Common myeloid progenitor, CD34-positive (primary cell): Measurements from ENCODE around the gene AUTS2.

ENCODE experiments used
- CTCF ChIA-PET: fragments of 350-600 bp; sonication (Branson Sonifier 250); formaldehyde crosslinking; loops from one replicate; lab custom pipeline; 2021; ENCODE audit warnings: antibody characterized with exemption; lab: Charles Lee
- POLR2A ChIA-PET: fragments of 350-600 bp; sonication (Branson Sonifier 250); formaldehyde crosslinking; loops from one replicate; lab custom pipeline; 2021; ENCODE audit warnings: antibody characterized with exemption; lab: Charles Lee
- DNase-seq, 3 donors: peaks; one replicate each; pipeline versions ENCODE4 v3.0.0 to v3.0.0-alpha.2; 2013
- H3K27ac ChIP-seq, 2 experiments: 1 replicate in 1 of 2; 2 replicates in 1 of 2; pipeline ENCODE4 v1.7.0; 2013; ENCODE audit warnings: inconsistent platforms in 2 of 2, low read length in 2 of 2, mild to moderate bottlenecking in 2 of 2, low read depth in 1 of 2, moderate library complexity in 1 of 2; ENCODE audit not compliant: severe bottlenecking in 2 of 2, insufficient read depth in 1 of 2, poor library complexity in 1 of 2
- H3K27me3 ChIP-seq, 5 experiments: replicated peaks in 2 of 5; 1 replicate in 3 of 5; 2 replicates in 2 of 5; pipeline versions ENCODE4 v1.6.1 to v1.7.0; 2013; ENCODE audit warnings: low read length in 4 of 5, mild to moderate bottlenecking in 2 of 5, moderate library complexity in 2 of 5, inconsistent platforms in 1 of 5; ENCODE audit not compliant: insufficient read depth in 5 of 5, control insufficient read depth in 4 of 5
- H3K36me3 ChIP-seq, 4 experiments: 1 replicate in 2 of 4; 2 replicates in 2 of 4; pipeline versions ENCODE4 v1.6.1 to v1.7.0; 2013; ENCODE audit warnings: low read length in 3 of 4, control low read depth in 1 of 4, mild to moderate bottlenecking in 1 of 4; ENCODE audit not compliant: control insufficient read depth in 4 of 4, insufficient read depth in 4 of 4
- H3K4me1 ChIP-seq, 4 experiments: 1 replicate in 3 of 4; 2 replicates in 1 of 4; pipeline versions ENCODE4 v1.6.1 to v1.7.1; 2013; ENCODE audit warnings: low read length in 3 of 4, mild to moderate bottlenecking in 3 of 4, control low read depth in 1 of 4, inconsistent platforms in 1 of 4, moderate library complexity in 1 of 4; ENCODE audit not compliant: control insufficient read depth in 4 of 4, insufficient read depth in 4 of 4; ENCODE audit errors: control extremely low read depth in 1 of 4
- H3K4me3 ChIP-seq, 7 experiments: 1 replicate in 4 of 7; 2 replicates in 3 of 7; pipeline versions ENCODE4 v1.5.1 to v1.7.0; 2013; ENCODE audit warnings: mild to moderate bottlenecking in 7 of 7, low read length in 6 of 7, moderate library complexity in 6 of 7, inconsistent platforms in 2 of 7, low read depth in 2 of 7, control low read depth in 1 of 7; ENCODE audit not compliant: insufficient read depth in 4 of 7, control insufficient read depth in 1 of 7; ENCODE audit errors: extremely low read depth in 1 of 7
- H3K9me3 ChIP-seq, 5 experiments: 1 replicate in 4 of 5; 2 replicates in 1 of 5; pipeline versions ENCODE4 v1.6.1 to v1.7.1; 2013; ENCODE audit warnings: low read length in 4 of 5, mild to moderate bottlenecking in 2 of 5, inconsistent platforms in 1 of 5, low read depth in 1 of 5, moderate library complexity in 1 of 5; ENCODE audit not compliant: control insufficient read depth in 4 of 5, insufficient read depth in 2 of 5; ENCODE audit errors: control extremely low read depth in 1 of 5
- WGBS: methylation state at CpG from one replicate; pipeline ENCODE4 v1.1.5; 2013; ENCODE audit not compliant: insufficient coverage; 5-methylcytosine and 5-hydroxymethylcytosine counted together

The AUTS2 gene

DNA sequence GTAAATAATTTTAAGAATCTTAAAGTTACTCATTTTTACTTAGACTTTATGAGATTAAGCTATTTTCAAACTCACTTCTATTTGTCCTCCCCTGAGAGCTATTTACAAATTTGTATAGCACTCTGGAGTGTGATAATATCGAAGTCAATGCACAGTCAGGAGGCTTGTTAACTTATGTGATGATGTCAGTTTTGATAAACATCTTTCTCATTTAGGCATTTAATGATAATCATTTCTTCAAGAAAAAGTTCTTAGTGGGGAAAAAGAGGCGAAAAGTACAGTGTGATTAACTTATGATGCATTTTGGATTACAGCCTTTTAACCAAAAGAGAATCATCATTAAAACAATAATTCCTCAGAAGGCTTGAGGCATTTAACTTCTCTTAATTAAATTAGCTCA is 468.6 kb downstream of the AUTS2 start:
- Histone ChIP-seq H3K27me3 (no peaks in the 10 kb centered on the region), H3K4me1 (peaks cover 0 to 3% (median under 1%) of the 10 kb centered on the region in 4 experiments), H3K36me3 (no peaks in the 10 kb centered on the region), H3K4me3 (no peak overlapping the region), H3K27ac (no peak overlapping the region), H3K9me3 (no peaks in the 10 kb centered on the region)
- DNase-seq, result no peak
- WGBS, result no CpG with 5 or more reads among the region's 2 CpGs
- POLR2A ChIA-PET, result no interaction called here
- CTCF ChIA-PET, result interaction anchor here (0.6 kb wide), 1 partner anchor 1096 kb away, joined by 3 read pairs; no protein-coding TSS in a partner anchor

DNA sequence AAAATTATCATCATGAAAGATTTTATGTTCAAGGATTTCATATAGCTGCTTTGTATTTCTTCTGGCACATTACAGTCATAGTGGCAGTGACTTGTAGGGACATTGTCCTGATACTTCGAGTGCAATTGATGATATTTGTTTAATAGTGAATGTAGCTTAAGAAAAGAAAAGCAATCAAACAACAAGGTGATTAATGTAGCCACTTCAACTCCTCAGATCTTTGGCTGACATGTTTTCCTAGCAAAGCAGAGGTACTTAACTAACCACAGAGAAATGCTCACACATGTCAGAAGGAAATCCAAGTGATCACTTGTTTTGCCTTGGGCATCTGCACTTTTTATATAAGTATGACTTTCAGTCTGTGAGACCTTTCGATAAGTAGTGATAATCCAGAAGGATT is 470.3 kb downstream of the AUTS2 start:
- no peaks in the 10 kb centered on the region for H3K36me3 ChIP-seq
- ChIA-PET POLR2A (no interaction called here), CTCF (interaction anchor here (1.5 kb wide), 1 partner anchor 10 kb away, joined by 3 read pairs; no protein-coding TSS in a partner anchor)
- H3K4me3 ChIP-seq, result no peak overlapping the region
- H3K9me3 ChIP-seq, result no peaks in the 10 kb centered on the region
- no peak for DNase-seq
- WGBS, result no CpG with 5 or more reads among the region's 2 CpGs
- no peak overlapping the region for H3K27ac ChIP-seq
- no peaks in the 10 kb centered on the region for H3K27me3 ChIP-seq
- H3K4me1 ChIP-seq, result no peaks in the 10 kb centered on the region

DNA sequence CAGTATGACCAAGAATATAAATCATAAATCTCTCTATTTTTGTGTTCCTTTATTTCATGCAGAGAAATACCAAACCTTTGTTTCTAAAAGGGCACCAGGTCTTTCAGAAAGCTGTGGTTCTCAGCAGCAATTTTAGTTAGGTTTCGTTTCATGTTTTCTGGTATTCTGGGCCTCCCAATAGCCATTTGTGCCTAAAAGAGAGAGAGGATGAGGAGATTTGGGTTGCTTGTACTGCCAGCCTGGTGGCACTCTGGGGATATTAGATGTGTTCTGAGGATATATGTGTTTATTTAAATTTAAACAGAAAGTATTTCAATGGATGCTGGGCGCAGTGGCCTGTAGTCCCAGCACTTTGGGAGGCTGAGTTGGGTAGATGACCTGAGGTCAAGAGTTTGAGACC is 471.7 kb downstream of the AUTS2 start:
- no peak overlapping the region for H3K27ac ChIP-seq
- WGBS, result 90% methylated on average over 2 of the region's 2 CpGs
- no peaks in the 10 kb centered on the region for H3K4me1 ChIP-seq
- no peak for DNase-seq
- H3K36me3 ChIP-seq, result no peaks in the 10 kb centered on the region
- H3K27me3 ChIP-seq, result no peaks in the 10 kb centered on the region
- no peak overlapping the region for H3K4me3 ChIP-seq
- CTCF ChIA-PET, result no interaction called here
- no peaks in the 10 kb centered on the region for H3K9me3 ChIP-seq
- POLR2A ChIA-PET, result no interaction called here

DNA sequence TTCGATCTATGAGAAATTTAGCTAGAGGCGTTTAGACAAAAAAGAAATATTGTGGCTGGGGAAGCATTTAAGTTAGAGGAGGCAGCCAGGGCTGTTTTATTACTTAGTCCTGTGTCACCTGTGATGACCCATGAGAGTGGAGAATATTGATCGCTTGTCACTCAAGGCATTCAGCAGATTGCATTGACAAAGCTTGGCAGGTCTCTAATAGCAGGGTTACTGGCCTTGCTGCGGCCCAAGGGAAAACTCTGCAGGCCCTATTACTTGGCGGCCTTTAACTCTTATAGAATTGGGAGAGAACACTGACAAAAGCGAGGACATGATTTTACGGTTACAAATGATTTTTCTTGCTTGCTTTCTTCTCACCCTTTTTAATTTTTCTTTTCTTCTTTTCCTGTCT is 473.5 kb downstream of the AUTS2 start:
- ChIA-PET POLR2A (interaction anchor here (0.6 to 0.7 kb wide), 2 partner anchors 9 to 631 kb away, joined by 3 to 4 read pairs; no protein-coding TSS in a partner anchor), CTCF (no interaction called here)
- no peaks in the 10 kb centered on the region for H3K36me3 ChIP-seq
- H3K4me1 ChIP-seq, result no peaks in the 10 kb centered on the region
- H3K27ac ChIP-seq, result no peak overlapping the region
- H3K4me3 ChIP-seq, result no peak overlapping the region
- H3K27me3 ChIP-seq, result no peaks in the 10 kb centered on the region
- 99% methylated on average over 7 of the region's 7 CpGs for whole genome bisulfite sequencing
- DNase-seq, result no peak
- no peaks in the 10 kb centered on the region for H3K9me3 ChIP-seq

DNA sequence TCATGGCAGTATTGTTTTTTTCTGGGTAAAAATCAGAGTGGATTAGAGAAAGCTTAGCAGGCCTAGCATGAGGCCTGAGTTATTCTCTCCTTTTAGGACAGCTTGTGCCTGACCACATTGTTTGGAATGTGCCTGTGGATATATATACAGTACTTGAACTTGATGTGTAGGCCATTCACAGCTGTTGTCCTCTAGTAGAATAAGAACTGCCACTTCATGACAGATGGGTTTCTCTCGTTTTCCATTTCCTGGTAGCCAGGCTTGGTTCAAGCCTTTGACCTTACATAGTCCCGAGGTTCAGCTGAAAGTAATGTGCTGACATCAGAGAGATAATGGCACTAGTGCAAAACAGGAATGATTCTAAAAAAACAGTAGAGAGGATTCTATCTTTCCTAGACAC is 473.9 kb downstream of the AUTS2 start:
- H3K4me1 ChIP-seq, result no peaks in the 10 kb centered on the region

DNA sequence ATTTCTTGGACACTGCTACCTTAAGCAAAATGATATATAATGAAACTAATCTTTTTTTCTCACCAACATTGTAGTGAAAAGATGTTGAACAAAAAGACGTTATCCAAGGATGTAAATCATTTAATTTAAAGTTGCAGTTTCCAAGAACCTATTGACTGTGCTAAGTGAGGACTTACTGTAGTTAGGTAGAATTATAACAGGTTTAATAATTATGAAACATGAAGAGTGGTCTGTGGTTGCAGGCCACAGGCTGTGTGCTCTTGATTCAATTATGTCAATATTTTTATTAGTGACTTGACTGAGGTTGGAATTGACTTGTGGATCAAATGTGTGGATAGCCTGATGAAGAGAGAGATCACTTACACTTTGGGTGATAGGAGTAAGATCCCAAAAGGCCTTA is 478.1 kb downstream of the AUTS2 start:
- Histone ChIP-seq H3K27me3 (no peaks in the 10 kb centered on the region), H3K9me3 (peaks cover 0 to 6% (median 0%) of the 10 kb centered on the region in 5 experiments), H3K36me3 (no peaks in the 10 kb centered on the region), H3K4me3 (no peak overlapping the region), H3K4me1 (no peaks in the 10 kb centered on the region), H3K27ac (no peak overlapping the region)
- POLR2A ChIA-PET, result no interaction called here
- DNase-seq, result no peak
- 100% methylated on average over 1 of the region's 1 CpG for WGBS
- CTCF ChIA-PET, result no interaction called here

More for the DNA sequence above, 473.9 kb downstream of the AUTS2 start:
- 75% methylated on average over 2 of the region's 2 CpGs for WGBS
- Histone ChIP-seq H3K27me3 (no peaks in the 10 kb centered on the region), H3K9me3 (no peaks in the 10 kb centered on the region), H3K4me3 (no peak overlapping the region), H3K27ac (no peak overlapping the region), H3K36me3 (no peaks in the 10 kb centered on the region)
- ChIA-PET CTCF (no interaction called here), POLR2A (interaction anchor here (0.6 kb wide), 1 partner anchor 9 kb away, joined by 4 read pairs; no protein-coding TSS in a partner anchor)
- no peak for DNase-seq

DNA sequence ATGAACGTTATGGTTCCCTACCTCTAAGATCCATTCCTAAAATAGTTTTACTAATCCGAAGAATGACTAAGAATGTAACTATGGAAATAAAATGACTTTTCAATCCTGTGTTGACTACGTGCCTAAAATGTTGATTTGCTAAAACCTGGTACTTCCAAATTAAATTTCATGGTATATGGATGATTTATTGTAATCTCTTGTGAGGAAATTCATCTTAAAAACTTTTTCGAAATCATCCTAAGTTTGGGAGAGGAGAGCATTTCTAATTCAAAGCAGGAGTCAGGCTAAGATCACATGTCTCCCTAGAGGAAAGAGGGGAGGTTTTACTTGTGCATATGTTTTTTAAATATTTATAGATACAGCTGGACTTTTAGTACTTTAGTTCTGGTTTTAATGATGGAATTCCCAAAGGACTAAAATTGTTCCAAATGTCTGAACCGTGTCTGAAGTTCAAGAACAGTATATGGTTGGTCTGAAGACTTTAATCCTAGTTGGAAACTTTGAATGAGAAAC is 483.9 kb downstream of the AUTS2 start:
- POLR2A ChIA-PET, result no interaction called here
- H3K4me3 ChIP-seq, result no peak overlapping the region
- H3K9me3 ChIP-seq, result peaks cover 0 to 17% (median 3%) of the 10 kb centered on the region in 5 experiments
- DNase-seq, result no peak
- no peaks in the 10 kb centered on the region for H3K27me3 ChIP-seq
- H3K36me3 ChIP-seq, result no peaks in the 10 kb centered on the region
- H3K4me1 ChIP-seq, result peaks cover 0 to 3% (median 0%) of the 10 kb centered on the region in 4 experiments
- H3K27ac ChIP-seq, result no peak overlapping the region
- WGBS, result 100% methylated on average over 2 of the region's 5 CpGs
- CTCF ChIA-PET, result interaction anchor here (1.1 kb wide), 1 partner anchor 11 kb away, joined by 3 read pairs; no protein-coding TSS in a partner anchor
